Measurements from ENCODE around the gene GPBP1L1. TPM values are rescaled to one million over a fixed set of nuclear protein-coding genes. Genes with fewer than 3 reads are reported as not detected.

GPBP1L1 gene
- total RNA-seq, 1 donor from 2014 or later, result 262 TPM

DNA sequence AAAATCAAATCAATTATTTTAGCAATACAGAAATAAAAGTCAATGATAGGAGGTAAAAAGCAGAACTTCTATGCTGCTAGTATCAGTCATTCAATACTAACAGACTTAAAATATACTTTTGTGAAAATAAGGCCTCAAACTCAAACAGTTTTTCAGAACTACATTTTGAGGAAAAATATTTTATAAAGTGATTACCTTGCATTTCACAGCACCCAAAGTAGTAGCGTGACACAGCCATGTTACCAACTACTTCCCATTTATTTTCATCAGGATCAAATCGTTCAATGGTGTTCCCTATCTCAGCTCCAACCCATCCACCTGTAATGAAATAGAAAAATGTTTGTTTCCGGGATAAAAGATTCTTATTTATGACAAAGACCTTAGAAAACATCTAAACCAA is 30.4 kb upstream of the GPBP1L1 start:
- TF ChIP-seq EZH2phosphoT487 (IDR thresholded peaks at IDR 0.05), result no peak
- TF ChIP-seq EZH2 (IDR thresholded peaks at IDR 0.05), result no peak
- TF ChIP-seq, protein P1, sequence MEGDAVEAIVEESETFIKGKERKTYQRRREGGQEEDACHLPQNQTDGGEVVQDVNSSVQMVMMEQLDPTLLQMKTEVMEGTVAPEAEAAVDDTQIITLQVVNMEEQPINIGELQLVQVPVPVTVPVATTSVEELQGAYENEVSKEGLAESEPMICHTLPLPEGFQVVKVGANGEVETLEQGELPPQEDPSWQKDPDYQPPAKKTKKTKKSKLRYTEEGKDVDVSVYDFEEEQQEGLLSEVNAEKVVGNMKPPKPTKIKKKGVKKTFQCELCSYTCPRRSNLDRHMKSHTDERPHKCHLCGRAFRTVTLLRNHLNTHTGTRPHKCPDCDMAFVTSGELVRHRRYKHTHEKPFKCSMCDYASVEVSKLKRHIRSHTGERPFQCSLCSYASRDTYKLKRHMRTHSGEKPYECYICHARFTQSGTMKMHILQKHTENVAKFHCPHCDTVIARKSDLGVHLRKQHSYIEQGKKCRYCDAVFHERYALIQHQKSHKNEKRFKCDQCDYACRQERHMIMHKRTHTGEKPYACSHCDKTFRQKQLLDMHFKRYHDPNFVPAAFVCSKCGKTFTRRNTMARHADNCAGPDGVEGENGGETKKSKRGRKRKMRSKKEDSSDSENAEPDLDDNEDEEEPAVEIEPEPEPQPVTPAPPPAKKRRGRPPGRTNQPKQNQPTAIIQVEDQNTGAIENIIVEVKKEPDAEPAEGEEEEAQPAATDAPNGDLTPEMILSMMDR (IDR thresholded peaks at IDR 0.05), result no peak
- Histone ChIP-seq H3K4me1 (no peaks in the 10 kb centered on the region), H2AFZ (replicated peaks) (no peak overlapping the region), H3K27ac (no peak overlapping the region), H3F3A (ENCODE audit: low read depth) (no peaks in the 10 kb centered on the region), H3K27me3 (no peaks in the 10 kb centered on the region), H3K9ac (no peak overlapping the region), H3K36me3 (no peaks in the 10 kb centered on the region), H4K20me1 (ENCODE audit: low read depth) (no peaks in the 10 kb centered on the region), H3K4me3 (no peak overlapping the region), H3K4me2 (no peak overlapping the region), H3K9me3 (ENCODE audit: low read depth) (no peaks in the 10 kb centered on the region), H3K79me2 (ENCODE audit: low read depth) (no peaks in the 10 kb centered on the region)
- no peak overlapping the region for H3K27ac Mint-ChIP-seq
- no peak overlapping the region for H3K4me3 Mint-ChIP-seq
- H3K9me3 Mint-ChIP-seq, result no peaks in the 10 kb centered on the region
- H3K4me1 Mint-ChIP-seq, result no peaks in the 10 kb centered on the region
- peaks cover 9% of the 10 kb centered on the region for H3K36me3 Mint-ChIP-seq
- no peaks in the 10 kb centered on the region for H3K27me3 Mint-ChIP-seq (ENCODE audit: insufficient read depth, low read depth)
- DNase-seq (ENCODE audit: low spot score), result no peak

DNA sequence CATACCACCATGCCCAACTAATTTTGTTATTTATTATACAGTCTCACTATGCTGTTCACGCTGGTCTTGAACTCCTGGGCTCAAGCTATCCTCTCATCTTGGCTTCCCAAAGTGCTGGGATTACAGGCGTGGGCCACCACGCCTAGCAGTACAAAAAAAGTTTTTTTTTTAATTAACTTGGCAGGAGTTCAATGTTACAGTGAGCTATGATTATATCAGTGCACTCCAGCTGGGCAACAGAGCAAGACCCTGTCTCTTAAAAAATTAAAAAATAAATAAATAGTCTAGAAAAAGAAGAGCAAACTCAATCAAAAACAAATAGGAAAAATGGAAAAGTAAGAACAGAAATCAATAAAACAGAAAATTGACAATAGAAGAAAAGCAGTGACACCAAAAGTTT is 27.4 kb upstream of the GPBP1L1 start:
- DNase-seq (ENCODE audit: low spot score), result no peak
- Mint-ChIP-seq H3K4me1 (no peaks in the 10 kb centered on the region), H3K4me3 (no peak overlapping the region)

DNA sequence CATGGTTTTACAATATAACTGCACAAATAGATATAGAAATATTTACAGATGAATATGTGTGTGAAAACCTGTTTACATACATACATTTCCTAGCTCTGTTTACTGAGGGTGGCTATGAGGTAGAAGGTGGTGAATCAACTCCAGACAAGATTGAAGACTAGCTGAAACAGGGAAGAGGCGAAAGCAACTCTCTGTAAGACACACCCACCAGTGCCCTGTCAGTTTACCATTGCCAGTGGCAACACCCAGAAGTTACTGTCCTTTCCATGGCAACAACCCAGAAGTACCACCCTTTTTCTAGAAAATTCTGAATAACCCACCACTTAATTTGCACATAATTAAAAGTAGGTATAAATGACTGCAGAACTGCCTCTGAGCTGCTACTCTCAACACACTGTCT is 18.3 kb upstream of the GPBP1L1 start:
- H3K27ac Mint-ChIP-seq, result no peak overlapping the region
- Histone ChIP-seq H3F3A (ENCODE audit: low read depth) (no peaks in the 10 kb centered on the region), H4K20me1 (ENCODE audit: low read depth) (no peaks in the 10 kb centered on the region), H2AFZ (replicated peaks) (no peak overlapping the region), H3K9ac (no peak overlapping the region), H3K4me2 (no peak overlapping the region), H3K9me3 (ENCODE audit: low read depth) (no peaks in the 10 kb centered on the region), H3K4me1 (no peaks in the 10 kb centered on the region), H3K36me3 (no peaks in the 10 kb centered on the region), H3K4me3 (no peak overlapping the region), H3K27me3 (no peaks in the 10 kb centered on the region), H3K79me2 (ENCODE audit: low read depth) (no peaks in the 10 kb centered on the region), H3K27ac (no peak overlapping the region)
- peaks cover 10% of the 10 kb centered on the region for H3K36me3 Mint-ChIP-seq
- no peak for DNase-seq (ENCODE audit: low spot score)
- H3K9me3 Mint-ChIP-seq, result peaks cover 9% of the 10 kb centered on the region
- H3K4me1 Mint-ChIP-seq, result no peaks in the 10 kb centered on the region
- no peak overlapping the region for H3K4me3 Mint-ChIP-seq
- H3K27me3 Mint-ChIP-seq (ENCODE audit: insufficient read depth, low read depth), result peaks cover 3% of the 10 kb centered on the region
- no peak for TF ChIP-seq EZH2 (IDR thresholded peaks at IDR 0.05)
- TF ChIP-seq, protein P1 (IDR thresholded peaks at IDR 0.05), result no peak
- no peak for TF ChIP-seq EZH2phosphoT487 (IDR thresholded peaks at IDR 0.05)

More for the DNA sequence above, 27.4 kb upstream of the GPBP1L1 start:
- H3K27ac Mint-ChIP-seq, result no peak overlapping the region
- Histone ChIP-seq H2AFZ (replicated peaks) (no peak overlapping the region), H3K79me2 (ENCODE audit: low read depth) (no peaks in the 10 kb centered on the region), H3K9ac (no peak overlapping the region), H3K27me3 (no peaks in the 10 kb centered on the region), H3F3A (ENCODE audit: low read depth) (no peaks in the 10 kb centered on the region), H3K27ac (no peak overlapping the region), H4K20me1 (ENCODE audit: low read depth) (no peaks in the 10 kb centered on the region), H3K4me3 (no peak overlapping the region), H3K36me3 (no peaks in the 10 kb centered on the region), H3K4me1 (no peaks in the 10 kb centered on the region), H3K9me3 (ENCODE audit: low read depth) (no peaks in the 10 kb centered on the region), H3K4me2 (no peak overlapping the region)
- H3K36me3 Mint-ChIP-seq, result peaks cover 15% of the 10 kb centered on the region
- no peaks in the 10 kb centered on the region for H3K9me3 Mint-ChIP-seq
- peaks cover 3% of the 10 kb centered on the region for H3K27me3 Mint-ChIP-seq (ENCODE audit: insufficient read depth, low read depth)
- TF ChIP-seq EZH2phosphoT487 (IDR thresholded peaks at IDR 0.05) (no peak), EZH2 (IDR thresholded peaks at IDR 0.05) (no peak)
- TF ChIP-seq, protein P1 (IDR thresholded peaks at IDR 0.05), result no peak

Measured in neural progenitor cell (in vitro differentiated cells).